GM12873 (cell line): ENCODE data around the gene TMEM132A.

Source experiments
- CTCF ChIP-seq: IDR thresholded peaks from 2 replicates; pipeline ENCODE4 v1.5.1; 2012; ENCODE audit warnings: low read depth, mild to moderate bottlenecking, moderate library complexity, low read length, control low read depth; ENCODE audit not compliant: insufficient read depth; ENCODE audit errors: missing control alignments

TMEM132A gene

GRCh38 chr11:60966890-60967289 lies 42.6 kb downstream of the TMEM132A start:
- no peak for TF ChIP-seq CTCF

GRCh38 chr11:60968223-60968622 lies 44.0 kb downstream of the TMEM132A start:
- TF ChIP-seq CTCF, result no peak

- peak; percentile 96 for TF ChIP-seq CTCF
These were observed 46.1 kb downstream of the TMEM132A start for GRCh38 chr11:60970369-60970774.

GRCh38 chr11:60970890-60971289 lies 46.6 kb downstream of the TMEM132A start:
- no peak for TF ChIP-seq CTCF

GRCh38 chr11:60971520-60971919 lies 47.3 kb downstream of the TMEM132A start, which contains the start of gene CD6:
Gene CD6 (plus strand): TSS chr11:60971680. CDS start chr11:60971866, 186 bp downstream.
- no peak for TF ChIP-seq CTCF

- TF ChIP-seq CTCF, result no peak
These were observed 48.1 kb downstream of the TMEM132A start for GRCh38 chr11:60972182-60973030.

- TF ChIP-seq CTCF, result no peak
These were observed 49.4 kb downstream of the TMEM132A start for GRCh38 chr11:60973699-60974098.
